ENCODE results near the gene NME7. TPM values are rescaled to one million over a fixed set of nuclear protein-coding genes. Genes with fewer than 3 reads are reported as not detected.

The NME7 gene
- total and polyA plus RNA-seq, 2 experiments from 2014 or later = 22.3 to 35.3 TPM

DNA sequence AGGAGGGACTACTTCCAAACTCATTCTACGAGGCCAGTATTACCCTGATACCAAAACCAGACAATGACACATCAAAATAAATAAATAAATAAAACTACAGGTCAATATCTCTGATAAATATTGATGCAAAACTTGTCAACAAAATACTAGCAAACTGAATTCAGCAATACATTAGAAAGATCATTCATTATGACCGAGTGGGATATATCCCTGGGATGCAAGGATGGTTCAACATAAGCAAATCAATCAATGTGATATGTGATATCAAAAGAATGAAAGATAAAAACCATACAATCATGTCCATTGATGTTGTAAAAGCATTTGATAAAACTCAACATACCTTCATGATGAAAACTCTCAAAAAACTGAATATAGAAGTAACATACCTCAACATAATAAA is 36.7 kb downstream of the NME7 start:
- Histone ChIP-seq H3K4me2 (ENCODE audit: unreplicated experiment) (no peak overlapping the region), H3K4me3 (no peak overlapping the region), H3K79me2 (ENCODE audit: insufficient read depth) (peaks cover 37% of the 10 kb centered on the region; the same call in 1 of the 2 replicates), H3K9me3 (ENCODE audit: low read depth) (no peaks in the 10 kb centered on the region), H3K9ac (no peak overlapping the region), H2AFZ (no peak overlapping the region), H3K27me3 (replicated peaks; ENCODE audit: insufficient read depth) (no peaks in the 10 kb centered on the region), H3K36me3 (ENCODE audit: low read depth) (no peaks in the 10 kb centered on the region), H3K27ac (no peak overlapping the region), H3K9me2 (ENCODE audit: insufficient read depth) (no peaks in the 10 kb centered on the region), H3F3A (ENCODE audit: insufficient read depth) (no peaks in the 10 kb centered on the region), H4K20me1 (ENCODE audit: insufficient read depth) (no peaks in the 10 kb centered on the region), H3K4me1 (ENCODE audit: insufficient read depth) (peaks cover 14% of the 10 kb centered on the region; the same call in 1 of the 2 replicates)
- in situ Hi-C loops (cut with MboI) = loop anchor here (25.0 kb wide), 1 partner anchor 994 kb away; no protein-coding TSS in a partner anchor
- TF ChIP-seq EZH2phosphoT487 (IDR thresholded peaks at IDR 0.05; ENCODE audit: insufficient read depth, low read depth) = no peak
- no peak for TF ChIP-seq EZH2 (IDR thresholded peaks at IDR 0.05; ENCODE audit: insufficient read depth, poor library complexity, severe bottlenecking)
- WGBS, 2 experiments (ENCODE audit: low coverage in 1 of 2, low lambda C conversion rate in 2 of 2, missing lambda C conversion rate in 2 of 2) = 91 to 94% methylated on average over 2 of the region's 2 CpGs
- no peak for DNase-seq

GRCh38 chr1:169329383-169329782 is 38.2 kb downstream of the NME7 start:
- Histone ChIP-seq H3K4me2 (ENCODE audit: unreplicated experiment) (no peak overlapping the region), H3K36me3 (ENCODE audit: low read depth) (no peaks in the 10 kb centered on the region), H3K9ac (no peak overlapping the region), H3K4me3 (no peak overlapping the region), H3K9me2 (ENCODE audit: insufficient read depth) (no peaks in the 10 kb centered on the region), H3K79me2 (ENCODE audit: insufficient read depth) (peaks cover 37% of the 10 kb centered on the region; the same call in 1 of the 2 replicates), H3K27me3 (replicated peaks; ENCODE audit: insufficient read depth) (no peaks in the 10 kb centered on the region), H4K20me1 (ENCODE audit: insufficient read depth) (no peaks in the 10 kb centered on the region), H3K9me3 (ENCODE audit: low read depth) (no peaks in the 10 kb centered on the region), H3K4me1 (ENCODE audit: insufficient read depth) (peaks cover 14% of the 10 kb centered on the region; the same call in 1 of the 2 replicates), H2AFZ (no peak overlapping the region), H3K27ac (no peak overlapping the region), H3F3A (ENCODE audit: insufficient read depth) (no peaks in the 10 kb centered on the region)
- in situ Hi-C loops (cut with MboI) = loop anchor here (25.0 kb wide), 1 partner anchor 992 kb away; no protein-coding TSS in a partner anchor
- TF ChIP-seq EZH2 (IDR thresholded peaks at IDR 0.05; ENCODE audit: insufficient read depth, poor library complexity, severe bottlenecking) (no peak), EZH2phosphoT487 (IDR thresholded peaks at IDR 0.05; ENCODE audit: insufficient read depth, low read depth) (no peak)
- 95 to 96% methylated on average over 1 of the region's 1 CpG for WGBS, 2 experiments (ENCODE audit: low coverage in 1 of 2, low lambda C conversion rate in 2 of 2, missing lambda C conversion rate in 2 of 2)
- DNase-seq = no peak

GRCh38 chr1:169327875-169328274 is 39.7 kb downstream of the NME7 start:
- H2AFZ ChIP-seq = no peak overlapping the region
- H3K27me3 ChIP-seq (replicated peaks; ENCODE audit: insufficient read depth) = no peaks in the 10 kb centered on the region
- no peak overlapping the region for H3K4me2 ChIP-seq (ENCODE audit: unreplicated experiment)
- H3F3A ChIP-seq (ENCODE audit: insufficient read depth) = no peaks in the 10 kb centered on the region
- WGBS, 2 experiments (ENCODE audit: low coverage in 1 of 2, low lambda C conversion rate in 2 of 2, missing lambda C conversion rate in 2 of 2) = 82 to 83% methylated on average over 2 of the region's 2 CpGs
- H3K9ac ChIP-seq = no peak overlapping the region
- no peak for TF ChIP-seq EZH2phosphoT487 (IDR thresholded peaks at IDR 0.05; ENCODE audit: insufficient read depth, low read depth)
- in situ Hi-C loops (cut with MboI) = loop anchor here (25.0 kb wide), 1 partner anchor 991 kb away; no protein-coding TSS in a partner anchor
- no peak for DNase-seq
- peaks cover 10% of the 10 kb centered on the region; the same call in 1 of the 2 replicates for H3K4me1 ChIP-seq (ENCODE audit: insufficient read depth)
- H3K4me3 ChIP-seq = no peak overlapping the region
- no peaks in the 10 kb centered on the region for H3K9me3 ChIP-seq (ENCODE audit: low read depth)
- H3K27ac ChIP-seq = no peak overlapping the region
- no peaks in the 10 kb centered on the region for H3K9me2 ChIP-seq (ENCODE audit: insufficient read depth)
- H4K20me1 ChIP-seq (ENCODE audit: insufficient read depth) = no peaks in the 10 kb centered on the region
- peaks cover 35% of the 10 kb centered on the region; the same call in 1 of the 2 replicates for H3K79me2 ChIP-seq (ENCODE audit: insufficient read depth)
- no peaks in the 10 kb centered on the region for H3K36me3 ChIP-seq (ENCODE audit: low read depth)

GRCh38 chr1:169326956-169327268 is 40.7 kb downstream of the NME7 start:
- Histone ChIP-seq H3K27me3 (replicated peaks; ENCODE audit: insufficient read depth) (no peaks in the 10 kb centered on the region), H3K4me2 (ENCODE audit: unreplicated experiment) (no peak overlapping the region), H2AFZ (no peak overlapping the region), H3K9me3 (ENCODE audit: low read depth) (no peaks in the 10 kb centered on the region), H3K9me2 (ENCODE audit: insufficient read depth) (no peaks in the 10 kb centered on the region), H4K20me1 (ENCODE audit: insufficient read depth) (no peaks in the 10 kb centered on the region), H3K4me3 (no peak overlapping the region), H3F3A (ENCODE audit: insufficient read depth) (no peaks in the 10 kb centered on the region), H3K4me1 (ENCODE audit: insufficient read depth) (peaks cover 10% of the 10 kb centered on the region; the same call in 1 of the 2 replicates), H3K27ac (no peak overlapping the region), H3K36me3 (ENCODE audit: low read depth) (no peaks in the 10 kb centered on the region), H3K9ac (no peak overlapping the region), H3K79me2 (ENCODE audit: insufficient read depth) (peaks cover 25% of the 10 kb centered on the region; the same call in 1 of the 2 replicates)
- no peak for TF ChIP-seq EZH2phosphoT487 (IDR thresholded peaks at IDR 0.05; ENCODE audit: insufficient read depth, low read depth)
- in situ Hi-C loops (cut with MboI) = loop anchor here (25.0 kb wide), 1 partner anchor 990 kb away; no protein-coding TSS in a partner anchor
- peak; percentile 57 for DNase-seq
